Measurements from ENCODE around the gene UBE2I.
A peak's percentile ranks its signal among the peaks of the same experiment; 100 is the strongest.
"Not testable (repeated sequence)": the region's sequence is repeated elsewhere in the genome, so short reads cannot be mapped to it uniquely, and the experiment has no call there.

Gene UBE2I

DNA sequence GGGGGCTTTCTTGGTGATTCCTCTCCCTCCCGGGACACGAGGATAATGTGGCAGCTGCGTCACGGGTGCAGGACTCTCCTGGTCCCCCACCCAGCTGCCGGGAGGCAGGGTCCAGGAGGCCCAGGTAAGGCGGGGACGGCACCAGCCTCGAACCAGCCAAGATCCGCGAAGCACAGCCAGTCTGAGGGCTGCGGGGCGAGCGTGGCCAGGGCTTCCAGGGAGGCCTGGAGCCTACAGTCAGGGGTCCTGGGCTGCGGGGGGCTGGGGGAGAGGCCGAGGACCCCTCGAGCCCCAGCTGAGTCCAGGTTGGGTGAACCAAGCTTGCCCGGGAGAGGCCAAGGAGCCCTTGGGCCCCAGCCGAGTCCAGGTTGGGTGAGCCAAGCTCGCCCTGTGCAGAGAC is 43.6 kb upstream of the UBE2I start:
- no peak for DNase-seq (ENCODE audit: low read depth in 1 of 2, low spot score in 1 of 2)
- H3K27me3 ChIP-seq (ENCODE audit: insufficient read depth, poor library complexity, severe bottlenecking) = peaks cover 17% of the 10 kb centered on the region
- TF ChIP-seq SPI1 (IDR thresholded peaks at IDR 0.05; ENCODE audit: borderline replicate concordance, low read depth) (no peak), POLR2AphosphoS5 (IDR thresholded peaks at IDR 0.05; ENCODE audit: low read depth) (no peak), GABPA (IDR thresholded peaks at IDR 0.05; ENCODE audit: low read depth) (no peak)
- TF ChIP-seq, protein P1, sequence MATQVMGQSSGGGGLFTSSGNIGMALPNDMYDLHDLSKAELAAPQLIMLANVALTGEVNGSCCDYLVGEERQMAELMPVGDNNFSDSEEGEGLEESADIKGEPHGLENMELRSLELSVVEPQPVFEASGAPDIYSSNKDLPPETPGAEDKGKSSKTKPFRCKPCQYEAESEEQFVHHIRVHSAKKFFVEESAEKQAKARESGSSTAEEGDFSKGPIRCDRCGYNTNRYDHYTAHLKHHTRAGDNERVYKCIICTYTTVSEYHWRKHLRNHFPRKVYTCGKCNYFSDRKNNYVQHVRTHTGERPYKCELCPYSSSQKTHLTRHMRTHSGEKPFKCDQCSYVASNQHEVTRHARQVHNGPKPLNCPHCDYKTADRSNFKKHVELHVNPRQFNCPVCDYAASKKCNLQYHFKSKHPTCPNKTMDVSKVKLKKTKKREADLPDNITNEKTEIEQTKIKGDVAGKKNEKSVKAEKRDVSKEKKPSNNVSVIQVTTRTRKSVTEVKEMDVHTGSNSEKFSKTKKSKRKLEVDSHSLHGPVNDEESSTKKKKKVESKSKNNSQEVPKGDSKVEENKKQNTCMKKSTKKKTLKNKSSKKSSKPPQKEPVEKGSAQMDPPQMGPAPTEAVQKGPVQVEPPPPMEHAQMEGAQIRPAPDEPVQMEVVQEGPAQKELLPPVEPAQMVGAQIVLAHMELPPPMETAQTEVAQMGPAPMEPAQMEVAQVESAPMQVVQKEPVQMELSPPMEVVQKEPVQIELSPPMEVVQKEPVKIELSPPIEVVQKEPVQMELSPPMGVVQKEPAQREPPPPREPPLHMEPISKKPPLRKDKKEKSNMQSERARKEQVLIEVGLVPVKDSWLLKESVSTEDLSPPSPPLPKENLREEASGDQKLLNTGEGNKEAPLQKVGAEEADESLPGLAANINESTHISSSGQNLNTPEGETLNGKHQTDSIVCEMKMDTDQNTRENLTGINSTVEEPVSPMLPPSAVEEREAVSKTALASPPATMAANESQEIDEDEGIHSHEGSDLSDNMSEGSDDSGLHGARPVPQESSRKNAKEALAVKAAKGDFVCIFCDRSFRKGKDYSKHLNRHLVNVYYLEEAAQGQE (IDR thresholded peaks at IDR 0.05; ENCODE audit: insufficient replicate concordance, low read depth) = no peak
- TF ChIP-seq, protein P2, sequence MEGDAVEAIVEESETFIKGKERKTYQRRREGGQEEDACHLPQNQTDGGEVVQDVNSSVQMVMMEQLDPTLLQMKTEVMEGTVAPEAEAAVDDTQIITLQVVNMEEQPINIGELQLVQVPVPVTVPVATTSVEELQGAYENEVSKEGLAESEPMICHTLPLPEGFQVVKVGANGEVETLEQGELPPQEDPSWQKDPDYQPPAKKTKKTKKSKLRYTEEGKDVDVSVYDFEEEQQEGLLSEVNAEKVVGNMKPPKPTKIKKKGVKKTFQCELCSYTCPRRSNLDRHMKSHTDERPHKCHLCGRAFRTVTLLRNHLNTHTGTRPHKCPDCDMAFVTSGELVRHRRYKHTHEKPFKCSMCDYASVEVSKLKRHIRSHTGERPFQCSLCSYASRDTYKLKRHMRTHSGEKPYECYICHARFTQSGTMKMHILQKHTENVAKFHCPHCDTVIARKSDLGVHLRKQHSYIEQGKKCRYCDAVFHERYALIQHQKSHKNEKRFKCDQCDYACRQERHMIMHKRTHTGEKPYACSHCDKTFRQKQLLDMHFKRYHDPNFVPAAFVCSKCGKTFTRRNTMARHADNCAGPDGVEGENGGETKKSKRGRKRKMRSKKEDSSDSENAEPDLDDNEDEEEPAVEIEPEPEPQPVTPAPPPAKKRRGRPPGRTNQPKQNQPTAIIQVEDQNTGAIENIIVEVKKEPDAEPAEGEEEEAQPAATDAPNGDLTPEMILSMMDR (IDR thresholded peaks at IDR 0.05; ENCODE audit: insufficient read depth, low read length) = no peak
- H3K27ac ChIP-seq (replicated peaks) = no peak overlapping the region
- H3K4me3 ChIP-seq (replicated peaks; ENCODE audit: insufficient read depth, low read length) = no peak overlapping the region

GRCh38 chr16:1269418-1269817 is 40.0 kb upstream of the UBE2I start:
- H3K4me3 ChIP-seq (replicated peaks; ENCODE audit: insufficient read depth, low read length); H3K27me3 ChIP-seq (ENCODE audit: insufficient read depth, poor library complexity, severe bottlenecking); DNase-seq (ENCODE audit: low read depth in 1 of 2, low spot score in 1 of 2); H3K27ac ChIP-seq (replicated peaks): not testable (repeated sequence)

DNA sequence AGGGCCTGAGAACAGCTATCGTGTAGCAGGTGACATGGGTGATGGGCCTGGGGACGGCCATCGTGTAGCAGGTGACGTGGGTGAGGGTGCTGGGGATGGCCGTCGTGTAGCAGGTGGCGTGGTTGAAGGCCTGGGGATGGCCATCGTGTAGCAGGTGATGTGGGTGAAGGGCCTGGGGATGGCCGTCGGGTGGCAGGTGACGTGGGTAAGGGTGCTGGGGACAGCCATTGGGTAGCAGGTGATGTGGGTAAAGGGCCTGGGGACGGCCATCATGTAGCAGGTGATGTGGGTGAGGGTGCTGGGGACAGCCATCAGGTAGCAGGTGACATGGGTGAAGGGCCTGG is 38.1 kb upstream of the UBE2I start:
- Histone ChIP-seq H3K4me3 (replicated peaks; ENCODE audit: insufficient read depth, low read length) (no peak overlapping the region), H3K27me3 (ENCODE audit: insufficient read depth, poor library complexity, severe bottlenecking) (no peaks in the 10 kb centered on the region), H3K27ac (replicated peaks) (no peak overlapping the region)
- TF ChIP-seq, protein P2 (IDR thresholded peaks at IDR 0.05; ENCODE audit: insufficient read depth, low read length) = no peak
- TF ChIP-seq POLR2AphosphoS5 (IDR thresholded peaks at IDR 0.05; ENCODE audit: low read depth) = no peak
- DNase-seq (ENCODE audit: low read depth in 1 of 2, low spot score in 1 of 2) = no peak

GRCh38 chr16:1271724-1272413 is 37.6 kb upstream of the UBE2I start:
- TF ChIP-seq POLR2AphosphoS5 (IDR thresholded peaks at IDR 0.05; ENCODE audit: low read depth) = peak; percentile 40; the same call in 1 of the 2 replicates
- H3K4me3 ChIP-seq (replicated peaks; ENCODE audit: insufficient read depth, low read length); H3K27me3 ChIP-seq (ENCODE audit: insufficient read depth, poor library complexity, severe bottlenecking); H3K27ac ChIP-seq (replicated peaks): not testable (repeated sequence)
- DNase-seq (ENCODE audit: low read depth in 1 of 2, low spot score in 1 of 2) = peak in 1 of 2 experiments; percentile 14

DNA sequence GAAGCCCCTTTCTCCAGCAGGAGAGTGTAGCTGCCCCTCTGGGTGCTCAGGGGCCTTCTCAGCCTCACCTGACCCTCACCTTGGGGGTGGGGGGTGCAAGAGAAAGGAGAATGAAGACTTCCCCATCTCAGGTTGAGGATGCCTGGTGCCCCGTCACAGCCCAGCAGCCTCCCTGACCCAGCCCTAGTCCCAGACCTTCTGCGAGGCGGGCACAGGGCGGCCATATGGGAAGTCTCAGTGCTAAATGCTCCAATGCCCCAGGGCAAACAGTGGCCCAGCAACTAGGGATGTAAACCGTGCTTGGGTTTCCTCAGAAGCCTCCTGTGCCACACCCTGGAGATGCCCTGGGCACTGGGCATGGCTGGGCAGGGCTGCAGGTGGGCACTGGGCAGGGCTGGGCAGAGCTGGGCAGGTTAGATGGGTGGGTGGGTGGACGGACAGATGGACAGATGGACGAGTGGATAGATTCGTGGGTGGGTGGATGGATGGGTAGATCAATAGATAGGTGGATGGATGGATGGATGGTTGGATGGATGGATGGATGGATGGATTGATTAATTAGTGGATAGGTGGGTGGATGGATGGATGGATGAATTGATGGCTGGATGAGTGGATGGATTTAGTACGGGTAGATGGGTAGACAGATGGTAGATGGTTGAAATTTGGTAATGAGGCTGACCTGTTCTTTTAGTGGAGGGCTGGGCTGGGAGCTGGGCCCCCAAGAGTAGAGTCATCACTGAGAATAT is 36.8 kb upstream of the UBE2I start:
- Histone ChIP-seq H3K4me3 (replicated peaks; ENCODE audit: insufficient read depth, low read length) (no peak overlapping the region), H3K27ac (replicated peaks) (no peak overlapping the region), H3K27me3 (ENCODE audit: insufficient read depth, poor library complexity, severe bottlenecking) (peaks cover under 1% of the 10 kb centered on the region)
- TF ChIP-seq, protein P1 (IDR thresholded peaks at IDR 0.05; ENCODE audit: insufficient replicate concordance, low read depth) = no peak
- TF ChIP-seq SPI1 (IDR thresholded peaks at IDR 0.05; ENCODE audit: borderline replicate concordance, low read depth) (no peak), GABPA (IDR thresholded peaks at IDR 0.05; ENCODE audit: low read depth) (no peak), POLR2AphosphoS5 (IDR thresholded peaks at IDR 0.05; ENCODE audit: low read depth) (no peak)
- TF ChIP-seq, protein P2 (IDR thresholded peaks at IDR 0.05; ENCODE audit: insufficient read depth, low read length) = no peak
- no peak for DNase-seq (ENCODE audit: low read depth in 1 of 2, low spot score in 1 of 2)
